ENCODE measurements around the gene VSTM2B.

The VSTM2B gene

GRCh38 chr19:29497686-29498436 lies 27.9 kb upstream of the VSTM2B start:
- no peak for DNase-seq

- DNase-seq = no peak
Observed at GRCh38 chr19:29499261-29499920, 26.4 kb upstream of the VSTM2B start.

- DNase-seq = no peak
Observed at GRCh38 chr19:29499921-29500590, 25.7 kb upstream of the VSTM2B start.

GRCh38 chr19:29501816-29502580 lies 23.8 kb upstream of the VSTM2B start:
- DNase-seq = no peak

GRCh38 chr19:29502581-29502850 lies 23.3 kb upstream of the VSTM2B start:
- no peak for DNase-seq

- DNase-seq = no peak
Observed at GRCh38 chr19:29503140-29503758, 22.5 kb upstream of the VSTM2B start.

GRCh38 chr19:29503785-29504184 lies 22.0 kb upstream of the VSTM2B start:
- no peak for DNase-seq

GRCh38 chr19:29504454-29504853 lies 21.3 kb upstream of the VSTM2B start:
- DNase-seq = no peak

GRCh38 chr19:29505097-29505824 lies 20.5 kb upstream of the VSTM2B start:
- DNase-seq = no peak

- DNase-seq = no peak
Observed at GRCh38 chr19:29506619-29506911, 19.2 kb upstream of the VSTM2B start.

- DNase-seq = no peak
Observed at GRCh38 chr19:29507081-29507860, 18.5 kb upstream of the VSTM2B start.

- DNase-seq = no peak
Observed at GRCh38 chr19:29508181-29508580, 17.6 kb upstream of the VSTM2B start.

GRCh38 chr19:29509456-29509855 lies 16.3 kb upstream of the VSTM2B start:
- DNase-seq = no peak

GRCh38 chr19:29510701-29511265 lies 15.0 kb upstream of the VSTM2B start:
- no peak for DNase-seq

- no peak for DNase-seq
Observed at GRCh38 chr19:29511768-29512167, 14.0 kb upstream of the VSTM2B start.

- no peak for DNase-seq
Observed at GRCh38 chr19:29512748-29513147, 13.0 kb upstream of the VSTM2B start.

- no peak for DNase-seq
Observed at GRCh38 chr19:29514525-29515232, 11.1 kb upstream of the VSTM2B start.

- no peak for DNase-seq
Observed at GRCh38 chr19:29515233-29515619, 10.6 kb upstream of the VSTM2B start.

GRCh38 chr19:29515706-29516357 lies 10.0 kb upstream of the VSTM2B start:
- no peak for DNase-seq

GRCh38 chr19:29516358-29516725 lies 9.5 kb upstream of the VSTM2B start:
- no peak for DNase-seq

All from CD4-positive, alpha-beta T cell treated with Interleukin-17A for 1 hour (primary cell).